Posterior vena cava (tissue), 2 donors: ENCODE data around the gene SUSD2. TPM values are rescaled to one million over a fixed set of nuclear protein-coding genes. Genes with fewer than 3 reads are reported as not detected.
"Not testable (repeated sequence)": the region's sequence is repeated elsewhere in the genome, so short reads cannot be mapped to it uniquely, and the experiment has no call there.

Experiments
- DNase-seq: peaks from one replicate; pipeline ENCODE4 v3.0.0-alpha.2; 2020; ENCODE audit warnings: low spot score
- intact Hi-C, 2 donors: fragments of 100-400 bp; cut with DNase I; formaldehyde crosslinking; loops; one replicate each; pipeline versions ENCODE4 v1.14.1 to v1.14.2; 2022 to 2023
- total RNA-seq, 2 donors: library from RNA; stranded (reverse); fragmentation: NEBNext Ultra II Directional; extraction: Animal tissue kit (Norgen Biotek cat#: 25700); gene quantifications; one replicate each; pipeline ENCODE4 v1.2.1, GENCODE V29; 2021
- donor health status: DM: yes; HTN: yes; CAD: no.
- donor health status: DM: yes; HTN: yes; CAD: no.

Gene SUSD2
- total RNA-seq, 2 donors from 2014 or later: 11.9 to 29.5 TPM

DNA sequence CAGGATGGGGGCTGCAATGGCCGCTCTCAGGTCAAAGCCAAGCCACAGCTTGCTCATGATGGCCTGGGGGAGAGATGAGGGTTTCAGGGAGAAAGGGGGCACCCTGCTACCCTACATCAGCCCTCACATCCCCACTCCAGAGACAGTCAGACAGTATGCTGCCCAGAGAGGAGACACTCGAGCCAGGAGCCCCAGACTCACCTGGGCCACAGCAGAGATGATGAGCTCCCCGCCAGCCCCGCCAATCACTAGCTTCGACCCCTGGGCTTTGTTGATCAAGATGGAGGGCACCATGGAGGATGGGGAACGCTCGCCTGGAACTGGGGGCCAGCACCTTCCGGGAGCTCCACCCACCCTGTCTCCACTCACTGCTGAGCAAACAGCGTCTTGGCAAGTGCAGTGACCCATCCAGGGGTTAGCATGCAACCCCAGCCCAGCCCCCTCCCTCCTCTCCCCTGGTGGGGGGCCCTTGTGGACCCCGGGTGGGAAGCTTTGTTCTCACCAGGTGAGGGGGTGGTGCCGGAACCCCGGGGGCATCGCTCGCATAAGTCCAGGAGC lies 43.8 kb downstream of the SUSD2 start:
- no peak for DNase-seq
- intact Hi-C loops: no loop called here

DNA sequence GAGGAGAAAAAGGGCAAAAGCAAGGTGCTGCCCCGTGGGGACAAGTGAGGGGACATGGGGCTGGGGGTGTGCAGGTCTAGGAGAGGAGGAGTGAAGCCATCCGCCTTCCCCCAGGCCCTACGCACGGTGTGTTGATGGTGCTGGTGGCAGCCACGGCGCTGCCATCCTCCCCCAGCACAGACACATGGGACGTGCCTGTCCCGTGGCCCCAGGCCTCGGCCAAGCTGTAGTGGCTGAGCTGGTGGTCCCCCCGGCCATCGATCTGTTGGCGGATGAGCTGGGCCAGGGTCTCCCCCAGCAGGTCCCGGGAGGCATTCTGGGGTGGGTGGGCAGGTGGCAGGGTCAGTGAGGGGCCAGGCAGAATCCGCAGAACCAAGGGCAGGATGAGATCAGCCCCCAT lies 44.7 kb downstream of the SUSD2 start:
- no peak for DNase-seq
- intact Hi-C loops: no loop called here

DNA sequence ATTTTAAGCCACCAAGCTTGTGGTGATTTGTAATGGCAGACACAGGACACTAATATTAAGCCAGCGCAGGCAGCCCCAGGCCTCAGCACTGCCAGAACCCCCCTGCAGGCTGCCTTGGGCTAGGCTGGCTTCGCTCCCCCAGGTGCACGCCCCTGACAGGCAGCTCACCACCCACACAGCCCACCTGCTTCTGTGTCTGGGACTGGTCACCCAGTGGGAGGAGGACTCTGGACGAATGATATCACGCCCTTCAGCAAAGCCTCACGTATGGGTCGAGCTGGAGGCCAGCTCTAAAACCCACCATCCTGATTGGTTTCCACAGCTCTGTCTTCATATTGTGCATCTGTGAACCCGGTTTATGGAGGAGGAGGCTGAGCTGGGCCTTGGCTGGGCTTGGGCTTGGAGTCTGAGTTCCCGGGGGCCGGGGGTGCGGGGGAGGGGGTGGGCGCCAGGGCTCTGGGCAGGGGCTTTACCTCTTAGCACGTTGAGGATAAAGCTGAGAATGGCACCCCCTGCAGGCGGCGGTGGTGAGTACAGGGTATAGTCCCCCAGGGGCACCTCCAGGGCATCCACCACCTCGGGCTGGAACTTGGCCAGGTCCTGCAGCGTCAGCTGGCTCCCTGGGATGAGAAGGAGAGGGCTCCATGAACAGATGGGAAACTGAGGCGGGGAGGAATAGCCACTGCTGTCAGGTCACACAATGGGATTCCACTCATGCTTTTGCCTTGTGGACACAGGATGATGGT lies 49.8 kb downstream of the SUSD2 start:
- intact Hi-C loops: no loop called here
- DNase-seq: peak; percentile 85

DNA sequence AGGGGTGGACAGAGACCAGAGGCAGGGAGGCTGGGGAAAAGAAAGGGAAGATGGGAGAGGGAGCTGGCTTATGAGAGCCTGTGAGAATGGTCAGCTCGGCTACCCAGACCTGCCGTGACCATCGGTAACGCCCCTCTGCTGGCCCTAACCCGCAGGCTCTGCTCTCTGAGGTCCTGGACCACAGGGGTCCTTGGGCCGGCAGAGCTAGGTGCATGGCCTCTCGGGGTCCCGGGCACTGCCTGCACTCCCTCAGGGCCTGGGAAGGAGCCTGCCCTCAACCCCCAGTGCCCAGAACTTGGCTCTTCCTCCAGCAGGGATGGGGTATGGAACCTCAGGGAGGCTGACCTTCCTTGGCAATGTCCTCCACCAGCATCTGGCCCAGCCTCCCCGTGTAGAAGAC lies 50.4 kb downstream of the SUSD2 start:
- DNase-seq: no peak
- intact Hi-C loops: no loop called here

GRCh38 chr22:24232124-24232523 lies 50.8 kb downstream of the SUSD2 start:
- intact Hi-C loops: no loop called here
- no peak for DNase-seq

DNA sequence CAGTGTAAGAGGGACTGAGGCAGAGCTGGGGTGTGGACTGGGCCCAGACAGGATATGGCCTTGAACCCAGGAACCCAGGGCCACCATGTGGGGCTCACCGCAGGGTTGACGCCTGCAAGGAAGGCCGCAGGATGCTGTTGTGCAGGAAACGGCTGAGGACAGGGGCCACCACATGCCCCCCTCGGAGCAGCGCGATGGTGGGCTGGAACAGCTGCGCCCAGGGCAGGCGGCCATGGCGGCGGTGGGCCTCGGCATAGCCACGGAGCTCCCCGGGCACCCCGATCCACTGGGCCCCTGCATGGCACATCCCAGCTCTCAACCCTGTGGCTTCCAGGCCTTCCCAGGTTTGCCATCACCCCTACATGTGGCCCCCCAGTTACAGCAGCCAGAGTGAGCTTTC lies 51.4 kb downstream of the SUSD2 start:
- intact Hi-C loops: no loop called here
- DNase-seq: no peak

GRCh38 chr22:24233235-24233634 lies 51.9 kb downstream of the SUSD2 start:
- intact Hi-C loops: no loop called here
- DNase-seq: no peak

- intact Hi-C loops: no loop called here
Observed at GRCh38 chr22:24233816-24234215, 52.5 kb downstream of the SUSD2 start.

DNA sequence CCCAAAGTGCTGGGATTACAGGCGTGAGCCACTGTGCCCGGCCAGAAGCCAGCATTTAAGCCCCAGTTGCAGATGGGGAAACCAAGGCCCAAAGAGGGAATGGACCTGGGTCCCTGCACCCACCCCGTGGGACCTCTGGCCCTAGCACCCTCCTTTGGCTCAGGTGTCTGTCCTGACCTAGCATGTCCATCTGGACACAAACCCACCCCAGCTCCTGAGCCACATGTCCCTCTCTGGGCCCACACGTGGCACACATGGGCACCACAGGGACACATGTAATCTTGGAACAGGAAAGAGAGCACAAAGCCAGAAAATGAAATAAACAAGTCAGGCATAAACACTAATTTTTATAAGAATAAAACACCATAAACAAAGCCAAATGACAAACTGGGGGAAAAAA lies 54.0 kb downstream of the SUSD2 start:
- no peak for DNase-seq
- intact Hi-C loops: no loop called here

More at GRCh38 chr22:24233816-24234215, 52.5 kb downstream of the SUSD2 start:
- DNase-seq: no peak

DNA sequence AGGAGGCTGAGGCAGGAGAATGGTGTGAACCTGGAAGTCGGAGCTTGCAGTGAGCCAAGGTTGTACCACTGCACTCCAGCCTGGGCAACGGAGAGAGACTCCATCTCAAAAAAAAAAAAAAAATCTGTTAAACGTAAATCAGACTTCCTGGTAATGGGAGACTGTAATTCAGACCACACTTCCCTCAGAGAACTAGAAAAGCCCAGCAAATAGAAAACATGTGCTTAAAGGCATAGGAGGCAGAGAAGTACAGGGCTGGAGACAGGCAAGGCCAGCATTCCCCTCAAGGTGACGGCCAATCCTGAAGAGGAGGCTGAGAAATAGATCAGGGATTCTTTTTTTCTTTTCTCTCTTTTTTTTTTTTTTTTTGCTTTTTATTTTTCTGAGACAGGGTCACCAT lies 55.4 kb downstream of the SUSD2 start:
- intact Hi-C loops: no loop called here
- no peak for DNase-seq

DNA sequence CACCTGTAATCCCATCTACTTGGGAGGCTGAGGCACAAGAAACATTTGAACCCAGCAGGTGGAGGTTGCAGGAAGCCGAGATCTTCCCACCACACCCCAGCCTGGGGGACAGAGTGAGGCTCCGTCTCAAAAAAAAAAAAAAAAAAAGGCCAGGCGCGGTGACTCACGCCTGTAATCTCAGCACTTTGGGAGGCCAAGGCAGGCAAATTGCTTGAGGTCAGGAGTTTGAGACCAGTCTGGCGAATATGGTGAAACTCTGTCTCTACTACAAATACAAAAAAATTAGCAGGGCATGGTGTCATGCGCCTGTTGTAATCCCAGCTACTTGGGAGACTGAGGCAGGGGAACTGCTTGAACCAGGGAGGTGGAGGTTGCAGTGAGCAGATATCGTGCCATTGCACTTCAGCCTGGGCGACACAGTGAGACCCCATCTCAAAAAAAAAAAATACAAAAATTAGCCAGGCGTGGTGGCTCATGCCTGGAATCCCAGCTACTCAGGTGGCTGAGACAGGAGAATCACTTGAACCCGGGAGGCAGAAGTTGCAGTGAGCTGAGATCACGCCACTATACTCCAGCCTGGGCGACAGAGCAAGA lies 56.9 kb downstream of the SUSD2 start:
- intact Hi-C loops, DNase-seq: not testable (repeated sequence)

Other genes with a start within 250 kb of the SUSD2 start
- 10 to 100 TPM in 1 of 2 donors, 1 to 10 TPM in 1; 5.6 to 13.1 TPM for gene GSTT2B, start 220.3 kb upstream of the SUSD2 start, total RNA-seq
- 1 to 10 TPM in 1 of 2 donors, under 1 TPM in 1; 0.90 to 1.7 TPM for gene DDTL, start 214.6 kb upstream of the SUSD2 start, total RNA-seq
- 10 to 100 TPM; 48.5 to 50.3 TPM for gene DDT, start 207.0 kb upstream of the SUSD2 start, total RNA-seq
- 1 to 10 TPM; 1.2 to 3.9 TPM for gene GSTT2, start 201.4 kb upstream of the SUSD2 start, total RNA-seq
- not detected for gene GSTT4, start 176.0 kb upstream of the SUSD2 start, total RNA-seq
- gene CABIN1, start 170.2 kb upstream of the SUSD2 start, total RNA-seq: 10 to 100 TPM; 44.5 to 52.3 TPM
- 100 to 1,000 TPM in 1 of 2 donors, 10 to 100 TPM in 1; 65.8 to 123 TPM for gene GGT5, start 63.6 kb downstream of the SUSD2 start, total RNA-seq
- gene SPECC1L, start 89.3 kb downstream of the SUSD2 start, total RNA-seq: 10 to 100 TPM; 80.1 to 88.8 TPM
- 1 to 10 TPM; 1.9 to 2.6 TPM for gene ADORA2A, start 246.1 kb downstream of the SUSD2 start, total RNA-seq